ENCODE measurements around the gene LCE3A. TPM values are rescaled to one million over a fixed set of nuclear protein-coding genes. Genes with fewer than 3 reads are reported as not detected.
"Not testable (repeated sequence)": the region's sequence is repeated elsewhere in the genome, so short reads cannot be mapped to it uniquely, and the experiment has no call there.

Gene LCE3A
- total RNA-seq, 3 donors from 2014 or later = not detected

DNA sequence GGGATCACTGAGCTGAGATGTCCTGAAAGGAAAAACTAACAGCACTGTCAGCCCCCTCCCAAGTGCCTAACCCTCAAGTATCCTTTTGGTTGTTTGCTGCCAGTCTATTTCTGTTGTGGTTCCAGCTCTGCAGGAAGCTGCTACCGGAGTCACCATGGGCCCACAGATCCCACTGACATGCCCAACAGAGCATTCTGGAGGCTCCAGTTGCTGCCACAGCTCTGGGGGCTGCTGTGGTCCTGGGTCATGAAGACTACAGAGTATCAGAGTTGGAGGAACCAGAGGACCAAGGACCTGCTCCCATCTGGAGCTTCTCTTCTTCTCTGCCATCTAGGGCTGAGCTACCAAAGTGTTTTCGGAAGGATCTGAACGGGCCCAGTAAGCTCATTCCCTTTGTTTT is 910 bp downstream of the LCE3A start:
- no peak for DNase-seq

GRCh38 chr1:152613511-152613910 is 9.4 kb downstream of the LCE3A start, which contains the start of gene LCE3B:
LCE3B (plus strand) TSS chr1:152613811; CDS start chr1:152613811, 0 bp downstream.
- Mint-ChIP-seq H3K27me3 (ENCODE audit: low read depth) (no peaks in the 10 kb centered on the region), H3K9me3 (peaks cover 8% of the 10 kb centered on the region), H3K4me1 (ENCODE audit: low read depth) (no peaks in the 10 kb centered on the region), H3K4me3 (no peak within 1 kb of the TSS), H3K36me3 (ENCODE audit: insufficient read depth) (no peaks in the 10 kb centered on the region)
- ATAC-seq (no peak), DNase-seq (no peak)

More for the DNA sequence above, 910 bp downstream of the LCE3A start:
- Mint-ChIP-seq H3K27me3 (ENCODE audit: low read depth) (peaks cover 16% of the 10 kb centered on the region), H3K4me3 (no peak overlapping the region), H3K4me1 (ENCODE audit: low read depth) (peaks cover 3% of the 10 kb centered on the region), H3K9me3 (peaks cover 10% of the 10 kb centered on the region), H3K36me3 (ENCODE audit: insufficient read depth) (no peaks in the 10 kb centered on the region)
- no peak for ATAC-seq

DNA sequence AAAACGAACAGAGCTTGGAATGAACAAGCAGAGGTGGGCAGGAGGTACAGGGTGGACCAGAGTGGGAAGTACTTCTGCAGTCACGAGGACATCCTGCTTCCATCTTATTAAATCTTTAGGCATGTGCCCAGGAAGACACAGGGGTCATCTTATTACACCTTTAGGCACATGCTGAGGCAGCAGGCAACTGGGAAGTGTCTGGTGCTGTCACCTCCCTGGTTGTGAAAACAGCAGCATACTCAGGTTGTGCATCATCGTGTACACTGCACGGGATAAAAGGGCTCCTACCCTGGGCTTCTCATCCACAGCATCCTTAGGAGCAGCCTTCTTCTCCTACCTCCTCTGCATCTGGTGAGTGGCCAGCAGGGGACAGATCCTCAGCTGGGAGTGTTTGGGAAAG is 23.0 kb downstream of the LCE3A start, which contains the start of gene LCE3C:
LCE3C (plus strand) TSS at position 301 of the 400 bp plus-strand sequence. CDS start 498 bp downstream, outside the sequence.
- Mint-ChIP-seq H3K4me3 (no peak within 1 kb of the TSS), H3K9me3 (no peaks in the 10 kb centered on the region), H3K4me1 (ENCODE audit: low read depth) (no peaks in the 10 kb centered on the region), H3K36me3 (ENCODE audit: insufficient read depth) (no peaks in the 10 kb centered on the region), H3K27me3 (ENCODE audit: low read depth) (no peaks in the 10 kb centered on the region)
- no peak for ATAC-seq
- no peak for DNase-seq

DNA sequence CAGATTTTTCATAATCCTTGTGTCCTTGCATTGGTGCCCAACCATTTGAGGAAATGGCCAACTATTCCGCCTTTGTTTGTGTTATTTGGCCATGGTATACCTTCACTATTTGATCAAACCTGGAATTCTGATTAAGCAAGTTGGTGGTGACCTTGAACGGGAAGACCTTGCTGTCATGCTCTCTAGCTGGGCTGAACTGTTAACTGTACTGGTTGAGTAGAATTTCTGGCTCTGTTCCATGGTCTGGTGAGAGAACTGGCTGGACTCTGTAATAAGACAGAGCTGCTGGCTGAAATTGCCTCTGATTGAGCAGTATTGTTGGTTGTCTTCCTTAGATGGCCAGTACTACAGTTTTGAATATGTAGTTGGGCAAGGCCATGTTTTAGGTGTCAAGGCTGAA is 25.9 kb downstream of the LCE3A start:
- Mint-ChIP-seq H3K4me1 (ENCODE audit: low read depth) (no peaks in the 10 kb centered on the region), H3K9me3 (no peaks in the 10 kb centered on the region), H3K4me3 (no peak overlapping the region), H3K36me3 (ENCODE audit: insufficient read depth) (no peaks in the 10 kb centered on the region), H3K27me3 (ENCODE audit: low read depth) (no peaks in the 10 kb centered on the region)
- no peak for ATAC-seq
- no peak for DNase-seq

DNA sequence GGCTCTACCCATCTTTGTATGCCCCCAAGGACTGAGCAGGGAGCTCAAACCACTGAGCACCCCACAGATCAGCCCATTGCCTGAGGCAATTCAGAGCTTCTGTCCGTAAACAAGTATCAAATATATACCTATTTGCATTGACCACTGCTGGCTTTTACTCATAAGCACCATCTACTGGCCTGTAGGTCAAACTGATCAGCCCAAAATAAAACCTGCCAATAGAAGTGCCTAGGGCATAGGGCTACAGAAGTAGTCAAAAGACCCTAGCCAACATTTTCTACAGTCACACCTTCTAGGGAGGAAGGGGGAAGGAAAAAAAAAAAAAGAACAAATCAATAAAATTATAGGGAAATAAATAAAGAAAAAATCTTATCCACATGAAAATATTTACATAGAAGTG is 37.3 kb downstream of the LCE3A start:
- Mint-ChIP-seq H3K27me3 (ENCODE audit: low read depth) (peaks cover 1% of the 10 kb centered on the region), H3K9me3 (no peaks in the 10 kb centered on the region)

GRCh38 chr1:152582647-152583046 is 40.3 kb downstream of the LCE3A start:
- no peaks in the 10 kb centered on the region for H3K36me3 Mint-ChIP-seq (ENCODE audit: insufficient read depth)
- H3K4me1 Mint-ChIP-seq (ENCODE audit: low read depth) = no peaks in the 10 kb centered on the region
- H3K27me3 Mint-ChIP-seq (ENCODE audit: low read depth) = peaks cover 13% of the 10 kb centered on the region
- no peaks in the 10 kb centered on the region for H3K9me3 Mint-ChIP-seq
- DNase-seq = no peak
- no peak overlapping the region for H3K4me3 Mint-ChIP-seq
- no peak for ATAC-seq

More for the DNA sequence above, 37.3 kb downstream of the LCE3A start:
- H3K4me3 Mint-ChIP-seq = no peak overlapping the region
- ATAC-seq (no peak), DNase-seq (no peak)
- H3K36me3 Mint-ChIP-seq (ENCODE audit: insufficient read depth) = no peaks in the 10 kb centered on the region
- H3K4me1 Mint-ChIP-seq (ENCODE audit: low read depth) = no peaks in the 10 kb centered on the region

DNA sequence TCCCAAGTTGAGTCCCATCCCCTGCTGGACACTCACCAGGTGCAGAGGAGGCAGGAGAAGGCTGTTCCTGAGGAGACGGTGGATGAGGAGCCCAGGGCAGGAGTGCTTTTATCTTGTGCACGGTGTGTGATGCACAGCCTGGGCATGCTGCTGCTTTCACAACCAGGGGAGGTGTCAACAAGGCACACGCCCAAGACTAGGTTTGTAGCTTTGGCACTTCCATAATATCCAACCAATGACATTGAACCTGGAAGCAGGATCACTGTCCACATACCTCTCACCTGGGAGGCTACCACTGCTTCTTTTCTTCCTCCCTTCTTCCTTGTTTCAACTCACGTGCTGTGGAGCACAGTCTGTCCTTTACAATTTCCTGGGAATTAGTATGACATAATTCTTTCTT is 42.5 kb downstream of the LCE3A start, which contains the start of gene LCE3D:
LCE3D (minus strand) TSS at position 84 of the 400 bp plus-strand sequence. CDS start 580 bp downstream, outside the sequence.
- DNase-seq = no peak
- H3K36me3 Mint-ChIP-seq (ENCODE audit: insufficient read depth) = no peaks in the 10 kb centered on the region
- no peaks in the 10 kb centered on the region for H3K4me1 Mint-ChIP-seq (ENCODE audit: low read depth)
- peaks cover 22% of the 10 kb centered on the region for H3K27me3 Mint-ChIP-seq (ENCODE audit: low read depth)
- H3K9me3 Mint-ChIP-seq = no peaks in the 10 kb centered on the region
- ATAC-seq = no peak
- no peak within 1 kb of the TSS for H3K4me3 Mint-ChIP-seq

- not testable (repeated sequence) for H3K36me3 Mint-ChIP-seq (ENCODE audit: insufficient read depth); H3K9me3 Mint-ChIP-seq; H3K4me3 Mint-ChIP-seq; H3K4me1 Mint-ChIP-seq (ENCODE audit: low read depth); DNase-seq; ATAC-seq
- H3K27me3 Mint-ChIP-seq (ENCODE audit: low read depth) = peaks cover 22% of the 10 kb centered on the region
Measured at GRCh38 chr1:152579526-152579925, 43.4 kb downstream of the LCE3A start.

GRCh38 chr1:152577168-152577567 is 45.7 kb downstream of the LCE3A start:
- H3K27me3 Mint-ChIP-seq (ENCODE audit: low read depth) = peaks cover 33% of the 10 kb centered on the region

More at GRCh38 chr1:152577168-152577567, 45.7 kb downstream of the LCE3A start:
- DNase-seq (no peak), ATAC-seq (no peak)
- Mint-ChIP-seq H3K9me3 (no peaks in the 10 kb centered on the region), H3K36me3 (ENCODE audit: insufficient read depth) (no peaks in the 10 kb centered on the region), H3K4me3 (no peak overlapping the region), H3K4me1 (ENCODE audit: low read depth) (no peaks in the 10 kb centered on the region)

Other genes with a start within 250 kb of the LCE3A start
- not detected for gene CRNN, start 208.8 kb downstream of the LCE3A start, total RNA-seq
- not detected for gene LCE5A, start 112.3 kb downstream of the LCE3A start, total RNA-seq
- gene CRCT1, start 108.6 kb downstream of the LCE3A start, total RNA-seq = not detected
- gene LCE3E, start 56.3 kb downstream of the LCE3A start, total RNA-seq = not detected
- gene LCE3D, start 42.6 kb downstream of the LCE3A start, total RNA-seq = not detected
- not detected for gene LCE3C, start 22.9 kb downstream of the LCE3A start, total RNA-seq
- gene LCE3B, start 9.3 kb downstream of the LCE3A start, total RNA-seq = not detected
- gene LCE2D, start 40.3 kb upstream of the LCE3A start, total RNA-seq = not detected
- gene LCE2C, start 52.2 kb upstream of the LCE3A start, total RNA-seq = not detected
- not detected for gene LCE2B, start 63.0 kb upstream of the LCE3A start, total RNA-seq
- gene LCE2A, start 75.2 kb upstream of the LCE3A start, total RNA-seq = not detected
- gene LCE4A, start 85.1 kb upstream of the LCE3A start, total RNA-seq = not detected
- gene KPRP, start 134.9 kb upstream of the LCE3A start, total RNA-seq = not detected
- gene LCE1F, start 152.0 kb upstream of the LCE3A start, total RNA-seq = not detected
- not detected for gene LCE1E, start 163.2 kb upstream of the LCE3A start, total RNA-seq
- gene LCE1D, start 173.6 kb upstream of the LCE3A start, total RNA-seq = not detected
- gene LCE1C, start 183.5 kb upstream of the LCE3A start, total RNA-seq = not detected
- gene LCE1B, start 188.9 kb upstream of the LCE3A start, total RNA-seq = not detected
- gene LCE1A, start 204.4 kb upstream of the LCE3A start, total RNA-seq = not detected
- gene LCE6A, start 219.8 kb upstream of the LCE3A start, total RNA-seq = not detected
- gene LCE7A, start 236.9 kb upstream of the LCE3A start, total RNA-seq = not detected